Measurements from ENCODE around the gene ELL. TPM values are rescaled to one million over a fixed set of nuclear protein-coding genes. Genes with fewer than 3 reads are reported as not detected.

Gene ELL
- total and polyA plus RNA-seq, 2 donors from 2014 or later = 5.7 to 25.2 TPM

DNA sequence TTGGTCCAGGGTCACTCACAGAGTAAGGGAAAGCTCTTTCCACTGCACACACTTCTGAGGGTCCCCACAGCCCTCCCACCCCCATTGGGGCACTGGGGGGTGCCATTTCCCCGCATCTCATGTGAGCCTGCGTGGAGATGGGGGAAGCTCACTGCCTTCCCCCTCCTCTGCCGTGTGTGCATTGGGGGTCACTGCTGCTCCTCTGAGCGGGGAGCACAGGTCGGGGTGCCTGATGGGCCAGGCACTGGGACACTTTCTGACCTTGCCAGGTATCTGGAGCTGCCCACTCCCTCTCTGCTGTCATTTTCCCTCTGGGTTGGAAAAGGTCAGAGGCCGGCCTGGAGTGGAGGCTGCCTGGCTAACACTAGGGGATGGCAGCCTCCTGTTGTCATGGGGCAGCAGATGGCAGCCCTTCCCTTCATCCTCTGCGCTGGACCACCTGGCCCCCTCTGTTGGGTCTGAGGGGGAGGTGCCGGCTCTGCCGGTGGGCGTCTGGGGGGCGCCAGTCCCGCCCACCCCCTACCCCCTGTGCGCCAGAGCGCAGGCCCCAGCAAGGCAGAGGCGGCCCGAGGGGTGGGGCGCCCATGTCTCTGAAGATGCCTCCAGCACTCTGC lies 93.6 kb downstream of the ELL start:
- Histone ChIP-seq H3K9ac (ENCODE audit: low read length in 3 of 3) (no peak overlapping the region), H3K4me1 (ENCODE audit: control insufficient read depth in 2 of 3, insufficient read depth in 2 of 3, low read depth in 1 of 3, low read length in 3 of 3) (peaks cover 0 to 11% (median 0%) of the 10 kb centered on the region in 3 donors), H3K27ac (ENCODE audit: low read depth in 2 of 2, low read length in 2 of 2) (no peak overlapping the region), H3K4me3 (ENCODE audit: low read length in 3 of 3) (no peak overlapping the region), H3K36me3 (ENCODE audit: control insufficient read depth in 2 of 3, insufficient read depth in 3 of 3, low read length in 3 of 3) (no peaks in the 10 kb centered on the region), H3K27me3 (ENCODE audit: control insufficient read depth, insufficient read depth, low read length) (no peaks in the 10 kb centered on the region), H3K9me3 (ENCODE audit: control insufficient read depth in 2 of 3, insufficient read depth in 1 of 3, low read length in 3 of 3) (no peaks in the 10 kb centered on the region)
- FAIRE-seq (no peak), DNase-seq (no peak)
- TF ChIP-seq, protein P1, sequence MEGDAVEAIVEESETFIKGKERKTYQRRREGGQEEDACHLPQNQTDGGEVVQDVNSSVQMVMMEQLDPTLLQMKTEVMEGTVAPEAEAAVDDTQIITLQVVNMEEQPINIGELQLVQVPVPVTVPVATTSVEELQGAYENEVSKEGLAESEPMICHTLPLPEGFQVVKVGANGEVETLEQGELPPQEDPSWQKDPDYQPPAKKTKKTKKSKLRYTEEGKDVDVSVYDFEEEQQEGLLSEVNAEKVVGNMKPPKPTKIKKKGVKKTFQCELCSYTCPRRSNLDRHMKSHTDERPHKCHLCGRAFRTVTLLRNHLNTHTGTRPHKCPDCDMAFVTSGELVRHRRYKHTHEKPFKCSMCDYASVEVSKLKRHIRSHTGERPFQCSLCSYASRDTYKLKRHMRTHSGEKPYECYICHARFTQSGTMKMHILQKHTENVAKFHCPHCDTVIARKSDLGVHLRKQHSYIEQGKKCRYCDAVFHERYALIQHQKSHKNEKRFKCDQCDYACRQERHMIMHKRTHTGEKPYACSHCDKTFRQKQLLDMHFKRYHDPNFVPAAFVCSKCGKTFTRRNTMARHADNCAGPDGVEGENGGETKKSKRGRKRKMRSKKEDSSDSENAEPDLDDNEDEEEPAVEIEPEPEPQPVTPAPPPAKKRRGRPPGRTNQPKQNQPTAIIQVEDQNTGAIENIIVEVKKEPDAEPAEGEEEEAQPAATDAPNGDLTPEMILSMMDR (IDR thresholded peaks at IDR 0.05; ENCODE audit: borderline replicate concordance, extremely low read depth, insufficient read depth) = no peak
- intact Hi-C loops (cut with DNase I) = no loop called here

DNA sequence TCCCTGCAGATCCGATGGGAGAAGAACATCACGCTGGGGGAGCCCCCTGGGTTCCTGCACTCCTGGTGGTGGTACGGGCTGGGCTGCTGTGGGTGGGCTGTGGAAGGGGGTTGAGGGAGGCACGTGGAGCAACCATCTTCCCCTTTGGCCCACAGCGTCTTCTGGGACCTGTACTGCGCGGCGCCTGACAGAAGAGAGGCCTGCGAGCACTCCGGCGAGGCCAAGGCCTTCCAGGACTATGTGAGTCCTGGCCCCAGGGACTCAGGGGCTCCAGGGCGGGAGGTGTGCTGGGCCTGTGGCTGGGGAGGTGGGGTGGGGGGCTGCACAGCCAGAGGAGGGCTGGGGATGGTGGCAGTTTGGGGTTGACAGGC lies 94.1 kb downstream of the ELL start:
- peak in 1 of 5 donors; percentile 61 for DNase-seq
- Histone ChIP-seq H3K9me3 (ENCODE audit: control insufficient read depth in 2 of 3, insufficient read depth in 1 of 3, low read length in 3 of 3) (no peaks in the 10 kb centered on the region), H3K4me1 (ENCODE audit: control insufficient read depth in 2 of 3, insufficient read depth in 2 of 3, low read depth in 1 of 3, low read length in 3 of 3) (peaks cover 0 to 11% (median 0%) of the 10 kb centered on the region in 3 donors)

DNA sequence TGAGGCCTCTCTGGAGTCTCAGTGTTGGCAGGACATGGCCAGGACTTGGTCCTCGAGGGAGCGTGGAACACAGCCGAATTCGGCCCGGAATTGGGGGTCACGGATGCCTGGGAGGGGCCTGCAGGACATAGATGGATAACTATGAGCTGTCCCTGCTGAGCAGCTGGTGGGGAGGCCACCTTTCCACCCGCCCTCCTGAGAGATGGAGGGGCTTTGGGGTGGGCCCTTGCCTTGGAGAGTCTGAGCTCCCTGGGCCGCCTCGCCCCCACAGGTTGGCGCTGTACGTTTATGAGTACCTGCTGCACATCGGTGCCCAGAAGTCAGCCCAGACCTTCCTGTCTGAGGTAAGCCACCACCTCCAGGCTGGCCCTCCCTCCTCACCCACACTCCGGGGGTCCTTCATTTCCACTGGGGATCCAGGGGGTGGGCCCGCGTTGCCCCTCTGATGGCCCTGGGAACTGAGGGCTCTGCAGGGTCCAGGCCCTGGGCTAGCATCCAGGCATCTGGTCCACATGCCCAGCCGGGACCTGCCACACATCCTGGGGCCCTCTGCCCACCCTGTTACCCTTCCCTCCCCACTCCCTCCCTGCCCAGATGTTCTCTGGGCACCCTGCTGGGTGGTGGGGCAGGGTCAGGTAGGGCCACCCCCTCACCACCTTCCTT lies 94.7 kb downstream of the ELL start:
- DNase-seq (peak in 1 of 5 donors; percentile 59), FAIRE-seq (no peak)
- Histone ChIP-seq H3K9ac (ENCODE audit: low read length in 3 of 3) (no peak overlapping the region), H3K9me3 (ENCODE audit: control insufficient read depth in 2 of 3, insufficient read depth in 1 of 3, low read length in 3 of 3) (no peaks in the 10 kb centered on the region), H3K36me3 (ENCODE audit: control insufficient read depth in 2 of 3, insufficient read depth in 3 of 3, low read length in 3 of 3) (no peaks in the 10 kb centered on the region), H3K27me3 (ENCODE audit: control insufficient read depth, insufficient read depth, low read length) (no peaks in the 10 kb centered on the region), H3K4me1 (ENCODE audit: control insufficient read depth in 2 of 3, insufficient read depth in 2 of 3, low read depth in 1 of 3, low read length in 3 of 3) (peaks cover 0 to 11% (median 0%) of the 10 kb centered on the region in 3 donors), H3K4me3 (ENCODE audit: low read length in 3 of 3) (no peak overlapping the region), H3K27ac (ENCODE audit: low read depth in 2 of 2, low read length in 2 of 2) (no peak overlapping the region)
- TF ChIP-seq, protein P1 (IDR thresholded peaks at IDR 0.05; ENCODE audit: borderline replicate concordance, extremely low read depth, insufficient read depth) = no peak
- intact Hi-C loops (cut with DNase I) = no loop called here

More for the DNA sequence above, 94.1 kb downstream of the ELL start:
- no peak overlapping the region for H3K9ac ChIP-seq (ENCODE audit: low read length in 3 of 3)
- no peak for FAIRE-seq
- intact Hi-C loops (cut with DNase I) = no loop called here
- TF ChIP-seq, protein P1 (IDR thresholded peaks at IDR 0.05; ENCODE audit: borderline replicate concordance, extremely low read depth, insufficient read depth) = no peak
- no peaks in the 10 kb centered on the region for H3K27me3 ChIP-seq (ENCODE audit: control insufficient read depth, insufficient read depth, low read length)
- H3K36me3 ChIP-seq (ENCODE audit: control insufficient read depth in 2 of 3, insufficient read depth in 3 of 3, low read length in 3 of 3) = no peaks in the 10 kb centered on the region
- no peak overlapping the region for H3K27ac ChIP-seq (ENCODE audit: low read depth in 2 of 2, low read length in 2 of 2)
- no peak overlapping the region for H3K4me3 ChIP-seq (ENCODE audit: low read length in 3 of 3)

Measured in kidney (tissue), 14 donors.